Measurements from ENCODE around the gene TMCO4. TPM values are rescaled to one million over a fixed set of nuclear protein-coding genes. Genes with fewer than 3 reads are reported as not detected.
A peak's percentile ranks its signal among the peaks of the same experiment; 100 is the strongest.
"Not testable (repeated sequence)": the region's sequence is repeated elsewhere in the genome, so short reads cannot be mapped to it uniquely, and the experiment has no call there.

The TMCO4 gene
- total RNA-seq (2014; rRNA removed) (16.0 and 19.7 TPM in 2 replicates), Bru-seq, nascent RNA (percentile 64 among the genes with signal in this experiment), BruChase-seq, experiment 1, labeled RNA remaining after a 6-hour chase (percentile 62 among the genes with signal in this experiment), BruChase-seq, experiment 2, labeled RNA remaining after a 2-hour chase (percentile 68 among the genes with signal in this experiment)
- long read RNA-seq, partial matches to known transcripts: 11 of 90 reads
- long read RNA-seq, other reads (novel, unspliced or antisense): 76 of 90 reads

- H3K9me2 ChIP-seq (replicated peaks; ENCODE audit: low read length): no peaks in the 10 kb centered on the region
- peaks cover 17% of the 10 kb centered on the region; the same call in 1 of the 2 replicates for H3K4me1 ChIP-seq (ENCODE audit: insufficient read depth, low read length)
- no peaks in the 10 kb centered on the region for H3K36me3 ChIP-seq (ENCODE audit: low read depth, low read length)
- no peaks in the 10 kb centered on the region for H3K79me2 ChIP-seq (ENCODE audit: low read length)
- H3F3A ChIP-seq (ENCODE audit: low read length, unreplicated experiment): no peaks in the 10 kb centered on the region
- H3K4me2 ChIP-seq (ENCODE audit: low read length): peak within 1 kb of the TSS; percentile 88
- BruUV-seq (replicated peaks): no TSS peak
- no peaks in the 10 kb centered on the region for H3K9me3 ChIP-seq (ENCODE audit: low read length)
- H3K27me3 ChIP-seq (ENCODE audit: low read length): no peaks in the 10 kb centered on the region
- CTCF ChIA-PET: no interaction called here
- no peaks in the 10 kb centered on the region for H4K20me1 ChIP-seq (ENCODE audit: low read length)
- H2AFZ ChIP-seq (ENCODE audit: low read length): peak within 1 kb of the TSS; percentile 84
- TF ChIP-seq EZH2phosphoT487 (IDR thresholded peaks at IDR 0.05; ENCODE audit: borderline replicate concordance, low read length) (no peak), CTCF (conservative IDR thresholded peaks at IDR 0.05; ENCODE audit: low read depth, low read length) (peak; percentile 39)
- DNase-seq (peak; percentile 49), ATAC-seq (peak; percentile 81)
- intact Hi-C loops (cut with micrococcal nuclease): loop anchor here (2.0 to 5.0 kb wide), 3 partner anchors 48 to 73 kb away; no protein-coding TSS in a partner anchor
- H3K27ac ChIP-seq (ENCODE audit: low read length): peak within 1 kb of the TSS; percentile 59
- peak within 1 kb of the TSS; percentile 77 for H3K9ac ChIP-seq (ENCODE audit: low read length)
- peak within 1 kb of the TSS; percentile 75 for H3K4me3 ChIP-seq (ENCODE audit: low read length)
- POLR2A ChIA-PET (ENCODE audit: unreplicated experiment): no interaction called here
Measured at GRCh38 chr1:19799230-19800075, at the start of gene TMCO4. TMCO4 (minus strand) TSS chr1:19799916; CDS start chr1:19780758, 19,158 bp downstream.

DNA sequence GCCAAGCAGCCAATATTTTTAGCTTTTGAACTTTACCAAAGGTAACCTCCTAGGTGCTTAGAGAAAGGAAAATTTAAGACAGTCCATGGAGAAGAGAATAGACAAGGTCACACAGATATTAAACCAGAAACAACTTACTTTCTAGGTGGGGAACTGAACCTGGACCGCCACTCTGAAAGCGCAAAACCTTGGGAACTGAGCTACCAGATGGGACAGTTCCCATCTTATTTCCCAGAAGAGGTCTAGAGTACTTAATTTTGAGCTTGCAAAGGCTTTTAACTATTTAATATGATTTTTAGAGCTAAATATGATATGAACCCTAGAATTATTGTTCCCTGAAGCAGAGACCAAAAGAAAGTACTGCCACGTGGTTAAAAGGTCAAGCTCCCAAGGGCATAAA lies 49.6 kb upstream of the TMCO4 start:
- H3K4me2 ChIP-seq (ENCODE audit: low read length); H2AFZ ChIP-seq (ENCODE audit: low read length); DNase-seq; H3K27ac ChIP-seq (ENCODE audit: low read length); ATAC-seq; H3K9ac ChIP-seq (ENCODE audit: low read length); BruUV-seq (replicated peaks); H4K20me1 ChIP-seq (ENCODE audit: low read length); H3K36me3 ChIP-seq (ENCODE audit: low read depth, low read length); H3K27me3 ChIP-seq (ENCODE audit: low read length); H3K4me3 ChIP-seq (ENCODE audit: low read length); H3K9me2 ChIP-seq (replicated peaks; ENCODE audit: low read length); H3F3A ChIP-seq (ENCODE audit: low read length, unreplicated experiment); CTCF ChIA-PET; H3K79me2 ChIP-seq (ENCODE audit: low read length); H3K9me3 ChIP-seq (ENCODE audit: low read length): not testable (repeated sequence)
- peaks cover 11% of the 10 kb centered on the region; the same call in 1 of the 2 replicates for H3K4me1 ChIP-seq (ENCODE audit: insufficient read depth, low read length)
- POLR2A ChIA-PET (ENCODE audit: unreplicated experiment): interaction anchor here (0.6 to 0.7 kb wide), 2 partner anchors 9 to 45 kb away, joined by 3 read pairs; no protein-coding TSS in a partner anchor
- intact Hi-C loops (cut with micrococcal nuclease): loop anchor here (5.0 kb wide), 1 partner anchor 47 kb away; no protein-coding TSS in a partner anchor

- H3K27ac ChIP-seq (ENCODE audit: low read length): peak overlapping the region; percentile 24; the same call in 1 of the 2 replicates
- peaks cover 11% of the 10 kb centered on the region; the same call in 1 of the 2 replicates for H3K4me1 ChIP-seq (ENCODE audit: insufficient read depth, low read length)
- H3F3A ChIP-seq (ENCODE audit: low read length, unreplicated experiment); H2AFZ ChIP-seq (ENCODE audit: low read length); H3K4me2 ChIP-seq (ENCODE audit: low read length); H3K9ac ChIP-seq (ENCODE audit: low read length); H3K36me3 ChIP-seq (ENCODE audit: low read depth, low read length); BruUV-seq (replicated peaks); H3K79me2 ChIP-seq (ENCODE audit: low read length); H3K27me3 ChIP-seq (ENCODE audit: low read length); H4K20me1 ChIP-seq (ENCODE audit: low read length); DNase-seq; H3K4me3 ChIP-seq (ENCODE audit: low read length); H3K9me2 ChIP-seq (replicated peaks; ENCODE audit: low read length); CTCF ChIA-PET; H3K9me3 ChIP-seq (ENCODE audit: low read length): not testable (repeated sequence)
- peak; percentile 46 for ATAC-seq
- intact Hi-C loops (cut with micrococcal nuclease): loop anchor here (5.0 kb wide), 1 partner anchor 45 kb away; no protein-coding TSS in a partner anchor
- POLR2A ChIA-PET (ENCODE audit: unreplicated experiment): interaction anchor here (0.7 kb wide), 1 partner anchor 14 kb away, joined by 3 read pairs; no protein-coding TSS in a partner anchor
Measured at GRCh38 chr1:19847334-19847733, 47.6 kb upstream of the TMCO4 start.
